Nephron progenitor cell (in vitro differentiated cells): ENCODE data around the gene TAS1R1.

Experiments
- DNase-seq: peaks from one replicate; pipeline ENCODE4 v3.0.0; 2021
- H3K27ac Mint-ChIP-seq: 2 replicates; pipeline ENCODE4 v1.8.0; 2021; ENCODE audit warnings: mild to moderate bottlenecking, moderate library complexity, mixed read lengths
- H3K27me3 Mint-ChIP-seq: 2 replicates; pipeline ENCODE4 v1.8.0; 2021; ENCODE audit warnings: mild to moderate bottlenecking, low read depth, mixed read lengths; ENCODE audit not compliant: poor library complexity
- H3K36me3 Mint-ChIP-seq: 2 replicates; pipeline ENCODE4 v1.8.0; 2021; ENCODE audit warnings: low read depth, mixed read lengths
- H3K4me1 Mint-ChIP-seq: 2 replicates; pipeline ENCODE4 v1.8.0; 2021; ENCODE audit warnings: mixed read lengths
- H3K4me3 Mint-ChIP-seq: 2 replicates; pipeline ENCODE4 v1.8.0; 2021; ENCODE audit warnings: mild to moderate bottlenecking, moderate library complexity, mixed read lengths
- H3K9me3 Mint-ChIP-seq: 2 replicates; pipeline ENCODE4 v1.8.0; 2021; ENCODE audit warnings: mild to moderate bottlenecking, moderate library complexity, mixed read lengths
- TF ChIP-seq, protein P1 (sequence below): fragments of 200-600 bp; sonication (generic); IDR thresholded peaks from 2 replicates; pipeline ENCODE4 v1.5.0; 2021; ENCODE audit warnings: antibody characterized with exemption

TAS1R1 gene

GRCh38 chr1:6511561-6512244 is 43.4 kb upstream of the TAS1R1 start:
- Mint-ChIP-seq H3K9me3 (no peaks in the 10 kb centered on the region), H3K4me1 (peaks cover 26% of the 10 kb centered on the region), H3K27me3 (no peaks in the 10 kb centered on the region), H3K36me3 (no peaks in the 10 kb centered on the region), H3K27ac (no peak overlapping the region), H3K4me3 (no peak overlapping the region)
- TF ChIP-seq, protein P1, sequence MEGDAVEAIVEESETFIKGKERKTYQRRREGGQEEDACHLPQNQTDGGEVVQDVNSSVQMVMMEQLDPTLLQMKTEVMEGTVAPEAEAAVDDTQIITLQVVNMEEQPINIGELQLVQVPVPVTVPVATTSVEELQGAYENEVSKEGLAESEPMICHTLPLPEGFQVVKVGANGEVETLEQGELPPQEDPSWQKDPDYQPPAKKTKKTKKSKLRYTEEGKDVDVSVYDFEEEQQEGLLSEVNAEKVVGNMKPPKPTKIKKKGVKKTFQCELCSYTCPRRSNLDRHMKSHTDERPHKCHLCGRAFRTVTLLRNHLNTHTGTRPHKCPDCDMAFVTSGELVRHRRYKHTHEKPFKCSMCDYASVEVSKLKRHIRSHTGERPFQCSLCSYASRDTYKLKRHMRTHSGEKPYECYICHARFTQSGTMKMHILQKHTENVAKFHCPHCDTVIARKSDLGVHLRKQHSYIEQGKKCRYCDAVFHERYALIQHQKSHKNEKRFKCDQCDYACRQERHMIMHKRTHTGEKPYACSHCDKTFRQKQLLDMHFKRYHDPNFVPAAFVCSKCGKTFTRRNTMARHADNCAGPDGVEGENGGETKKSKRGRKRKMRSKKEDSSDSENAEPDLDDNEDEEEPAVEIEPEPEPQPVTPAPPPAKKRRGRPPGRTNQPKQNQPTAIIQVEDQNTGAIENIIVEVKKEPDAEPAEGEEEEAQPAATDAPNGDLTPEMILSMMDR = no peak
- no peak for DNase-seq

DNA sequence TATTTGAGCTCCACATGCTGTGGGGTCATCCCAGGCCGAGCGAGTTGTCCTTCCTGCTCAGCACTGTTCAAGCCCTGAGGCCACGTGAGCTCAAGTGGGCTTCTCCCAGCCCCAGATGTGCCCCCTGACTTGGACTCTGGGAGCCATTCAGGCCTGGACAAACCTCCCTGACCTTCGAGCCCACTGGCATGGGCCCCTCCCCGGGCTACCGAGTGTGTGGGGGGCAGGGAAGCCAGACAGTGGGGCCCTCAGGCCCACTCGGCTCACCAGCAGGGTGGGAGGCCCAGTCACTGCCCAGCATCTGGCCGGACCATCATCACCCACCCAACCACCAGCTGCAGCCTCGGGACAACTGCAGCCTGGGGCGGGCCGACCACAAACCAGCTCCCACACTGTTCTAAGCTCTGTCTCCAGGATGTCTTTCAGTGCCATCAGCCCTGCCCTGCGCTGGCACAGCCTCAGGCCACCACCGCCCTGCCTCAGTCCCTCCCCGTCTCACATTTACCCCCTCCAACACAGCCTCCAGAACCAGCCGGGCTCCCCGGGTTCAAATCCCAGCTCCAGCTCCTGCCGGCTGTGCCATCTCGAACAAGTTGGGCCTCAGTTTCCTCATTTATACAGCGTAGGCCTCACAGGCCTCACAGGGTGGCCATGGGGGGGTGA is 42.7 kb upstream of the TAS1R1 start:
- Mint-ChIP-seq H3K4me1 (peaks cover 24% of the 10 kb centered on the region), H3K27me3 (no peaks in the 10 kb centered on the region), H3K36me3 (no peaks in the 10 kb centered on the region), H3K4me3 (no peak overlapping the region), H3K27ac (no peak overlapping the region), H3K9me3 (no peaks in the 10 kb centered on the region)
- no peak for DNase-seq
- TF ChIP-seq, protein P1 = no peak

DNA sequence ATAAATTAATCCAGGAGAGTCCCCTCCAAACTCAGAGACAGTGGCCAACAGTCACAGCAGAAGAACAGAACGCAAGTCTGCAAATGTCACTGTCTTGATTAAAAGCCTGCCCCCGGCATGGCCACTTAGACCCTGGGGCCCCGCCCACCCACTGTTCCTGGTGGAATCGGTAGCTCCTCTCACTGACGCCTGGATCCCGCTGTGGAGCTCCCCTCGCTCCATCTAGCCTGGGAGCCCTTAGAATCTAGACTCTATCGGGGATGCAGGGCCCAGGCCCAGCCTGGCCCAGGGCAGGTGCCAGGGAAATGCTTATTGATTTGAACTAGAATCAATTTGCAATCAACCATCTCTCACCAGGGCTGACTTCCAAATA is 42.2 kb upstream of the TAS1R1 start:
- Mint-ChIP-seq H3K4me1 (peaks cover 28% of the 10 kb centered on the region), H3K9me3 (no peaks in the 10 kb centered on the region), H3K27ac (no peak overlapping the region), H3K36me3 (no peaks in the 10 kb centered on the region), H3K4me3 (no peak overlapping the region), H3K27me3 (no peaks in the 10 kb centered on the region)
- TF ChIP-seq, protein P1 = no peak
- DNase-seq = no peak

DNA sequence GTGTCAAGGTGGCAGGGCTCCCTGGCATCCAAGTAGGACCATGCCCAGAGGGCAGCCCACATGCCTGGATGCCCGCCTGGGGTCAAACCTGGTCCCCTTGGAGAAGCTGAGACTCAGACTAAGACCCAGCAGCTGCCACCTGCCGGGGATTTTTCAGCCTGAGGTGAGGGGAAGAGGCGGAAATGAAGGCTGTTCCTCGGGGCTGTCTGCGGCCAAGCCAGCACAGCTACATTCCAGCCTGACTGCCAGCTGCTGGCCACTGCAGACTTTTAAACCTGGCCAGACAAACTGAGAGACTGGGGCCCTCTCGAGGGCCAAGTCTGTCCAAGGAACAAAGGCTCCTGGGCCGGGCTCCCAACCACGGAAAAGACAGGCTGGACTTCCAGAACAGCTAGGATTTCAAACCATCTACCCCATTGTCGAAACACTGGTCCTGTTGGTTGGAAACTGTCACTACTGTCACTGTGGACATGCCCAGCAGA is 41.7 kb upstream of the TAS1R1 start:
- Mint-ChIP-seq H3K36me3 (no peaks in the 10 kb centered on the region), H3K4me1 (peaks cover 28% of the 10 kb centered on the region), H3K27ac (no peak overlapping the region), H3K4me3 (no peak overlapping the region), H3K27me3 (no peaks in the 10 kb centered on the region), H3K9me3 (no peaks in the 10 kb centered on the region)
- no peak for DNase-seq
- TF ChIP-seq, protein P1 = no peak

- Mint-ChIP-seq H3K27me3 (no peaks in the 10 kb centered on the region), H3K27ac (no peak overlapping the region), H3K4me3 (no peak overlapping the region), H3K4me1 (peaks cover 44% of the 10 kb centered on the region), H3K36me3 (no peaks in the 10 kb centered on the region), H3K9me3 (no peaks in the 10 kb centered on the region)
- TF ChIP-seq, protein P1 = no peak
- DNase-seq = no peak
These were observed 39.3 kb upstream of the TAS1R1 start for GRCh38 chr1:6515771-6516170.
